Lower leg skin (tissue), 4 donors: ENCODE data around the gene STX16. TPM values are rescaled to one million over a fixed set of nuclear protein-coding genes. Genes with fewer than 3 reads are reported as not detected.
A peak's percentile ranks its signal among the peaks of the same experiment; 100 is the strongest.
"Not testable (repeated sequence)": the region's sequence is repeated elsewhere in the genome, so short reads cannot be mapped to it uniquely, and the experiment has no call there.

Source experiments
- DNase-seq, 2 donors: peaks; one replicate each; pipeline ENCODE4 v3.0.0-alpha.2; 2019; ENCODE audit warnings: low spot score in 2 of 2
- H3K4me3 ChIP-seq: fragments of 200-600 bp; sonication (generic); 2 replicates; pipeline ENCODE4 v1.5.1; 2017; ENCODE audit warnings: mild to moderate bottlenecking, low read depth; ENCODE audit not compliant: poor library complexity, severe bottlenecking
- POLR2A ChIP-seq, 2 donors: fragments of 450-650 bp; IDR thresholded peaks; one replicate each; pipeline ENCODE4 v1.6.1; 2016 to 2017; ENCODE audit warnings: antibody characterized with exemption in 2 of 2, mild to moderate bottlenecking in 1 of 2, moderate library complexity in 1 of 2
- WGBS, 2 donors: methylation state at CpG; one replicate each; pipeline ENCODE4 v1.1.5; 2018; 5-methylcytosine and 5-hydroxymethylcytosine counted together
- intact Hi-C: fragments of 100-400 bp; cut with DNase I; formaldehyde crosslinking; loops from one replicate; pipeline ENCODE4 v1.15.0; 2023; ENCODE audit warnings: low total_unique reads
- total RNA-seq, 4 donors: library from RNA; depleted of rRNA; stranded (reverse); fragments of >200 nt; gene quantifications; one replicate each; pipeline ENCODE4 v1.1.0, GENCODE V29; 2016
- TF ChIP-seq, protein P1 (sequence below), 3 donors: fragments of 450-650 bp; IDR thresholded peaks; one replicate each; pipeline ENCODE4 v1.5.1; 2016; ENCODE audit warnings: antibody characterized with exemption in 3 of 3, mild to moderate bottlenecking in 3 of 3, moderate library complexity in 2 of 3

Gene STX16
- total RNA-seq, 4 donors from 2014 or later: 36.0 to 52.1 (median 44.2) TPM

DNA sequence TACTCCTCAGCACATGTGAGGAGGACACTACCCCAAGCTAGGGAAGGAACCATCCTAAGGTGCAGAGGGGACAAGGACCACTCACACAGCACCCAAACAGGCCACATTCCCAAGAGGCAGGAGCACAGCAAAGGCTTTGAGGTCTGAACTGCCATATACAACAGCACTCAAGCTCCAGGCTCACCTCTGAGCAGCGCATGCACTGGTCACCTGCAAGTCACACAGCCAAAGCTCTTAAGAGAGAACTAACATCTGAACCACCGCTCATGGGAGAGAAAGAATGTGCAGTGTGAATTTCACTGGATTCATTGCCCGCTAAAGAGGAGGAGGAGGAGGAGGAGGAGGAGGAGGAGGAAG is 72.5 kb downstream of the STX16 start:
- DNase-seq: no peak
- WGBS, 2 donors: 89 to 96% methylated on average over 3 of the region's 3 CpGs
- intact Hi-C loops: no loop called here
- TF ChIP-seq, protein P1, sequence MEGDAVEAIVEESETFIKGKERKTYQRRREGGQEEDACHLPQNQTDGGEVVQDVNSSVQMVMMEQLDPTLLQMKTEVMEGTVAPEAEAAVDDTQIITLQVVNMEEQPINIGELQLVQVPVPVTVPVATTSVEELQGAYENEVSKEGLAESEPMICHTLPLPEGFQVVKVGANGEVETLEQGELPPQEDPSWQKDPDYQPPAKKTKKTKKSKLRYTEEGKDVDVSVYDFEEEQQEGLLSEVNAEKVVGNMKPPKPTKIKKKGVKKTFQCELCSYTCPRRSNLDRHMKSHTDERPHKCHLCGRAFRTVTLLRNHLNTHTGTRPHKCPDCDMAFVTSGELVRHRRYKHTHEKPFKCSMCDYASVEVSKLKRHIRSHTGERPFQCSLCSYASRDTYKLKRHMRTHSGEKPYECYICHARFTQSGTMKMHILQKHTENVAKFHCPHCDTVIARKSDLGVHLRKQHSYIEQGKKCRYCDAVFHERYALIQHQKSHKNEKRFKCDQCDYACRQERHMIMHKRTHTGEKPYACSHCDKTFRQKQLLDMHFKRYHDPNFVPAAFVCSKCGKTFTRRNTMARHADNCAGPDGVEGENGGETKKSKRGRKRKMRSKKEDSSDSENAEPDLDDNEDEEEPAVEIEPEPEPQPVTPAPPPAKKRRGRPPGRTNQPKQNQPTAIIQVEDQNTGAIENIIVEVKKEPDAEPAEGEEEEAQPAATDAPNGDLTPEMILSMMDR (IDR thresholded peaks at IDR 0.05): no peak
- TF ChIP-seq POLR2A (IDR thresholded peaks at IDR 0.05): no peak
- H3K4me3 ChIP-seq: no peak overlapping the region

DNA sequence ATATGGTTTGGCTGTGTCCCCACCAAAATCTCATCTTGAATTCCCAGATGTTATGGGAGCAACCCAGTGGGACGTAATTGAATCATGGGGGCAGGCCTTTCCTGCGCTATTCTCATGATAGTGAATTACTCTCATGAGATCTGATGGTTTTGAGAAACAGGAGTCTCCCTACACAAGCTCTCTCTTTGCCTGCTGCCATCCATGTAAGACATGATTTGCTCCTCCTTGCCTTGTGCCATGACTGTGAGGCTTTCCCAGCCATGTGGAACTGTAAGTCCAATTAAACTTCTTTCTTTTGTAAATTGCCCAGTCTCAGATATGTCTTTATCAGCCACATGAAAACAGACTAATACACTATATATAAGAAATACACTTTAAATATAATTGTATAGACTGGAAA is 75.1 kb downstream of the STX16 start:
- WGBS, 2 donors: 44 to 68% methylated on average over 2 of the region's 2 CpGs
- intact Hi-C loops, H3K4me3 ChIP-seq: not testable (repeated sequence)
- peak in 1 of 2 donors; percentile 18 for DNase-seq

Other genes with a start within 250 kb of the STX16 start
- 1 to 10 TPM in 3 of 4 donors, under 1 TPM in 1; 0.49 to 2.4 (median 1.4) TPM for gene APCDD1L, start 135.9 kb upstream of the STX16 start, total RNA-seq
- 10 to 100 TPM; 21.7 to 37.9 (median 29.7) TPM for gene NPEPL1, start 41.5 kb downstream of the STX16 start, total RNA-seq
- gene GNAS-AS1, start 199.6 kb downstream of the STX16 start, total RNA-seq: under 1 TPM in 1 of 4 donors, not detected in 3; 0.39 TPM
- 100 to 1,000 TPM; 335 to 473 (median 391) TPM for gene GNAS, start 201.4 kb downstream of the STX16 start, total RNA-seq